Myocyte (in vitro differentiated cells): ENCODE data around the gene ABCA13. TPM values are rescaled to one million over a fixed set of nuclear protein-coding genes. Genes with fewer than 3 reads are reported as not detected.

ENCODE experiments used
- DNase-seq: peaks from one replicate; pipeline ENCODE4 v3.0.0-alpha.2; 2012; ENCODE audit warnings: low read depth
- total RNA-seq: library from RNA; depleted of rRNA; stranded (reverse); fragments of >200 nt; gene quantifications from 2 replicates; pipeline ENCODE4 v1.2.3, GENCODE V29; 2014

ABCA13 gene
- total RNA-seq, 1 donor from 2014 or later = 1.7 TPM

- DNase-seq = no peak
Observed at GRCh38 chr7:48505466-48505865, 334.2 kb downstream of the ABCA13 start.

GRCh38 chr7:48506569-48506968, 335.3 kb downstream of the ABCA13 start:
- no peak for DNase-seq

- DNase-seq = peak; percentile 22
Observed at GRCh38 chr7:48511080-48511479, 339.8 kb downstream of the ABCA13 start.

- DNase-seq = no peak
Observed at GRCh38 chr7:48512892-48513291, 341.6 kb downstream of the ABCA13 start.

- no peak for DNase-seq
Observed at GRCh38 chr7:48515171-48515570, 343.9 kb downstream of the ABCA13 start.

- DNase-seq = peak; percentile 7
Observed at GRCh38 chr7:48518092-48518491, 346.8 kb downstream of the ABCA13 start.

GRCh38 chr7:48522692-48523091, 351.4 kb downstream of the ABCA13 start:
- DNase-seq = no peak

GRCh38 chr7:48525736-48526732, 354.8 kb downstream of the ABCA13 start:
- no peak for DNase-seq

GRCh38 chr7:48528646-48529045, 357.4 kb downstream of the ABCA13 start:
- DNase-seq = no peak

- peak; percentile 3 for DNase-seq
Observed at GRCh38 chr7:48537561-48537960, 366.3 kb downstream of the ABCA13 start.

GRCh38 chr7:48540746-48541145, 369.5 kb downstream of the ABCA13 start:
- no peak for DNase-seq

GRCh38 chr7:48548667-48549066, 377.4 kb downstream of the ABCA13 start:
- DNase-seq = no peak

- peak; percentile 16 for DNase-seq
Observed at GRCh38 chr7:48551652-48552051, 380.4 kb downstream of the ABCA13 start.

GRCh38 chr7:48563334-48563733, 392.1 kb downstream of the ABCA13 start:
- DNase-seq = no peak

- DNase-seq = no peak
Observed at GRCh38 chr7:48575516-48575915, 404.3 kb downstream of the ABCA13 start.

- no peak for DNase-seq
Observed at GRCh38 chr7:48587475-48587874, 416.2 kb downstream of the ABCA13 start.

- DNase-seq = no peak
Observed at GRCh38 chr7:48594349-48594748, 423.1 kb downstream of the ABCA13 start.

GRCh38 chr7:48595756-48596155, 424.5 kb downstream of the ABCA13 start:
- DNase-seq = no peak

GRCh38 chr7:48610705-48611104, 439.4 kb downstream of the ABCA13 start:
- DNase-seq = peak; percentile 32

- DNase-seq = no peak
Observed at GRCh38 chr7:48611993-48612392, 440.7 kb downstream of the ABCA13 start.

- DNase-seq = peak; percentile 20
Observed at GRCh38 chr7:48617508-48617907, 446.2 kb downstream of the ABCA13 start.

GRCh38 chr7:48617993-48618392, 446.7 kb downstream of the ABCA13 start:
- peak; percentile 14 for DNase-seq

- no peak for DNase-seq
Observed at GRCh38 chr7:48621076-48621475, 449.8 kb downstream of the ABCA13 start.
